Iris pigment epithelial cell (primary cell): ENCODE data around the gene CXorf51A.
"Not testable (repeated sequence)": the region's sequence is repeated elsewhere in the genome, so short reads cannot be mapped to it uniquely, and the experiment has no call there.

Experiments
- DNase-seq: peaks from one replicate; pipeline ENCODE4 v3.0.0-alpha.2; 2011; ENCODE audit warnings: low read depth

The CXorf51A gene

GRCh38 chrX:146814644-146815043 lies at the start of gene CXorf51A:
CXorf51A (minus strand) TSS chrX:146814744; CDS start chrX:146814723, 21 bp downstream.
- not testable (repeated sequence) for DNase-seq

GRCh38 chrX:146863566-146863965 lies 49.0 kb upstream of the CXorf51A start:
- DNase-seq, result no peak

- DNase-seq, result no peak
Measured at GRCh38 chrX:146854281-146854680, 39.7 kb upstream of the CXorf51A start.

- no peak for DNase-seq
Measured at GRCh38 chrX:146831994-146832393, 17.4 kb upstream of the CXorf51A start.

- DNase-seq, result not testable (repeated sequence)
Measured at GRCh38 chrX:146809471-146809870, 5.1 kb downstream of the CXorf51A start, which contains the start of gene CXorf51B. CXorf51B (plus strand) TSS chrX:146809771; CDS start chrX:146809792, 21 bp downstream.
